ENCODE data around the gene SPAG16.

The SPAG16 gene

DNA sequence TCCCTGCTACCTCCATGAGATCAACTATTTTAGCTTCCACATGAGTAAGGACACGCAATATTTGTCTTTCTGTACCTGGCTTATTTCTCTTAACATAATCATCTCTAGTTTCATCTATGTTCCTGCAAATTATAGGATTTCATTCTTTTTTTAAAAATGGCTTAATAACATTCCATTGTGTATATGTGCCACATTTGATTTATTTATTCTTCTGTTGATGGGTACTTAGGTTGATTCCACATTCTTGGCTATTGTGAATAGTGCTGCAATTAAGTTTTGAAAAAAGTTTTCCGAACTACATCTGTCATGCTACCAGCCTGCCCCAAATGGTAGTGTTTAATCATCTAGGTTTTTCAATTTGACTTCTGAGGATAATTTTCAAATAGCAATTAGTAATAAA lies 36.3 kb downstream of the SPAG16 start:
- TF ChIP-seq SIN3A (IDR thresholded peaks at IDR 0.05; ENCODE audit: borderline replicate concordance, insufficient read depth, low read length): no peak
- TF ChIP-seq, protein P1, sequence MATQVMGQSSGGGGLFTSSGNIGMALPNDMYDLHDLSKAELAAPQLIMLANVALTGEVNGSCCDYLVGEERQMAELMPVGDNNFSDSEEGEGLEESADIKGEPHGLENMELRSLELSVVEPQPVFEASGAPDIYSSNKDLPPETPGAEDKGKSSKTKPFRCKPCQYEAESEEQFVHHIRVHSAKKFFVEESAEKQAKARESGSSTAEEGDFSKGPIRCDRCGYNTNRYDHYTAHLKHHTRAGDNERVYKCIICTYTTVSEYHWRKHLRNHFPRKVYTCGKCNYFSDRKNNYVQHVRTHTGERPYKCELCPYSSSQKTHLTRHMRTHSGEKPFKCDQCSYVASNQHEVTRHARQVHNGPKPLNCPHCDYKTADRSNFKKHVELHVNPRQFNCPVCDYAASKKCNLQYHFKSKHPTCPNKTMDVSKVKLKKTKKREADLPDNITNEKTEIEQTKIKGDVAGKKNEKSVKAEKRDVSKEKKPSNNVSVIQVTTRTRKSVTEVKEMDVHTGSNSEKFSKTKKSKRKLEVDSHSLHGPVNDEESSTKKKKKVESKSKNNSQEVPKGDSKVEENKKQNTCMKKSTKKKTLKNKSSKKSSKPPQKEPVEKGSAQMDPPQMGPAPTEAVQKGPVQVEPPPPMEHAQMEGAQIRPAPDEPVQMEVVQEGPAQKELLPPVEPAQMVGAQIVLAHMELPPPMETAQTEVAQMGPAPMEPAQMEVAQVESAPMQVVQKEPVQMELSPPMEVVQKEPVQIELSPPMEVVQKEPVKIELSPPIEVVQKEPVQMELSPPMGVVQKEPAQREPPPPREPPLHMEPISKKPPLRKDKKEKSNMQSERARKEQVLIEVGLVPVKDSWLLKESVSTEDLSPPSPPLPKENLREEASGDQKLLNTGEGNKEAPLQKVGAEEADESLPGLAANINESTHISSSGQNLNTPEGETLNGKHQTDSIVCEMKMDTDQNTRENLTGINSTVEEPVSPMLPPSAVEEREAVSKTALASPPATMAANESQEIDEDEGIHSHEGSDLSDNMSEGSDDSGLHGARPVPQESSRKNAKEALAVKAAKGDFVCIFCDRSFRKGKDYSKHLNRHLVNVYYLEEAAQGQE (IDR thresholded peaks at IDR 0.05; ENCODE audit: insufficient read depth in 1 of 2, low read depth in 2 of 2, low read length in 2 of 2): no peak
- TF ChIP-seq TAF1 (IDR thresholded peaks at IDR 0.05; ENCODE audit: borderline replicate concordance, insufficient read depth, low read length): no peak
- TF ChIP-seq FOXP2 (optimal IDR thresholded peaks at IDR 0.05; ENCODE audit: borderline replicate concordance, extremely low read depth, extremely low read length, insufficient read depth): no peak
- no peak for TF ChIP-seq POLR2AphosphoS5 (IDR thresholded peaks at IDR 0.05; ENCODE audit: low read depth, low read length)

DNA sequence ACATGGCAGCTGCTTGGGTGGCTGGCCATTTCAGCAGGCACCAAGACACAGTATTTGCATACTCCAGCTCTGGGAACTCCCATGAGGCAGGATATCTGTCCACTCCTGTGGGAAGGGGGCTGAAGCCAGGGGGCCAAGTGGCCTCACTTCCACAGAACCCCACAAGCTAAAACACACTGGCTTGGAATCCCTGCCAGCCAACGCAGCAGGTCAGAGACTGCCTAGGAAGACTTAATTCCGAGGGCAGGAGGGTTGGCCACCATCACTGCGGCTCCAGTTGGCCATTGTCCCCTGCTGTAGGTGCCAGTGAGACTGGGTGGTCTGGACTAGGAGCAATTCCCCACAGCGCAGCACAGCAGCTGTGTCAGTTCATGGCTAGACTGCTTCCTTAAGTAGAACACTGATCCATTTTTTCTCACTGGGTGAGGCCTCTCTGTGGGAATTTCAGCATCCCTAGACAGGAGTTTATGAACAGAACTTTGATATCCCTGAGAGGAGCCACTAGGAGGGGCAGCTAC lies 52.0 kb downstream of the SPAG16 start:
- TF ChIP-seq TAF1 (IDR thresholded peaks at IDR 0.05; ENCODE audit: borderline replicate concordance, insufficient read depth, low read length) (no peak), SIN3A (IDR thresholded peaks at IDR 0.05; ENCODE audit: borderline replicate concordance, insufficient read depth, low read length) (no peak)
- TF ChIP-seq, protein P1 (IDR thresholded peaks at IDR 0.05; ENCODE audit: insufficient read depth in 1 of 2, low read depth in 2 of 2, low read length in 2 of 2): no peak

DNA sequence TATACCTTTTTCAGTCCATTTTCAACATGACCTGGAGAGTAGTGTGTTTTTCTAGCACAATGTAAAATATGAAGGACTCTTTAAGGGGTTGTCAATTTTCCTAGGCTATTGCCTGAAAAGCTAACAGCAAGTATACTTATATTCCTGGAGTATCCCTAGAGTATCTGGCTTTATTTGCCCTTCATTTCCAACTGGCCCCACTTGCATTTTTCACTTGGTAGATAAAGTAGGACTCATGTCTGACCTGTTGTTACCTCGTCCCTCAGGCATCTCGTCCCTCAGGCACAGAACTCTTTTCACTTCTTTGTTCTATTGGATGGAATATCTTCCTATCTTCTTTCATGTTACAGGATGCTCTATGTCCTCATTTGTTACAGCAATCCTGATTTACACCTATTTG lies 69.2 kb downstream of the SPAG16 start:
- TF ChIP-seq SIN3A (IDR thresholded peaks at IDR 0.05; ENCODE audit: borderline replicate concordance, insufficient read depth, low read length): no peak
- TF ChIP-seq, protein P1 (IDR thresholded peaks at IDR 0.05; ENCODE audit: insufficient read depth in 1 of 2, low read depth in 2 of 2, low read length in 2 of 2): no peak
- no peak for TF ChIP-seq FOXP2 (optimal IDR thresholded peaks at IDR 0.05; ENCODE audit: borderline replicate concordance, extremely low read depth, extremely low read length, insufficient read depth)
- TF ChIP-seq TAF1 (IDR thresholded peaks at IDR 0.05; ENCODE audit: borderline replicate concordance, insufficient read depth, low read length): no peak
- no peak for TF ChIP-seq POLR2AphosphoS5 (IDR thresholded peaks at IDR 0.05; ENCODE audit: low read depth, low read length)

DNA sequence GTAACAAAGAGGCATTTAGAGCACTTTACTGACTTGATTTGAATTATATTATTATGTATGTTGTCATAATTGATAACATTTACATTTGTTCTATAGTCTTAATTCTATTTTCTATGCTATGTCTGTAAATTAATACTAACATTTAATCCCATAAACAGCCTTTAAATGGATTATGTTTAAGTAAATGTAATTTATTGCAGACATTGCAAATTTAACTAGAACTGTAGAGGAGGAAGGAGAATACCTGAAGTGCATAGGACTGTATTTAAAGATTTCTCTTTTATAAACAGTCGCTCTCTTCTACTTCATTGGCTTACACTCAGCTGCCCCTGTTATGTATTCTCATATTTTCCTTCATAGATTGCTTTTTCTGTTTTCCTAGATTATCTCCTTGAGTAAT lies 92.4 kb downstream of the SPAG16 start:
- TF ChIP-seq TAF1 (IDR thresholded peaks at IDR 0.05; ENCODE audit: borderline replicate concordance, insufficient read depth, low read length): no peak
- no peak for TF ChIP-seq POLR2AphosphoS5 (IDR thresholded peaks at IDR 0.05; ENCODE audit: low read depth, low read length)

DNA sequence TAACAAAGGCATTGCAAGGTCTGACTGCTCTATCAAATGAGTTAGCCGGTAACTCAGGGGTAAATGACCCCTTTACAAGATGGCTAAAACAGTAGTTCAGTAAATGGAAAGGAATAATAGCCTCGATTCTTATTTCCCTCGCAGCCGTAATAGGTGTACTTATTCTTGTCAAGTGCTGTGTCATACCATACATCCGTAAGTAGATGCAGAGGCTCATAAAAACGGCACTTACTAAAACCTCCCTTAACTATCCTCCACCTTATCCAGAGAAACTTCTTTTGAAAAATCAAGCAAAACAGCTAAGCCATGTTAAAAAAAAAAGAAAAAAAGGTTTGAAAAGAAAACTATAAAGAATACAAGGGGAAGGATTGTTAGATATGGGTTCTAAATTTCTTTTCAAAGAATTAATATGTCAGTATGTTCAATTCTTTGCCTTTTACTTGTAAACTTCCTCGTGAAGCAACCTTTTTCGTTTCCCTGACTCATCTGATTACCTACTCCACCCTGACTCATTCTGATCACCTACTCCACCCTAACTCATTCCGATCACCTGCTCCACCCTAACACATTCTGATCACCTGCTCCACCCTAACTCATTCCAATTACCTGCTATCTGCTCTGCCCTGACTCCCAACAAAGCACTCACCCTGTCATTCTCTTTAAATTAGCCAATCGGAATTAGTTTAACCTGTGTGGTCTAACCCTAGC lies 127.5 kb downstream of the SPAG16 start:
- TF ChIP-seq POLR2AphosphoS5 (IDR thresholded peaks at IDR 0.05; ENCODE audit: low read depth, low read length): no peak
- no peak for TF ChIP-seq FOXP2 (optimal IDR thresholded peaks at IDR 0.05; ENCODE audit: borderline replicate concordance, extremely low read depth, extremely low read length, insufficient read depth)
- no peak for TF ChIP-seq SIN3A (IDR thresholded peaks at IDR 0.05; ENCODE audit: borderline replicate concordance, insufficient read depth, low read length)
- no peak for TF ChIP-seq TAF1 (IDR thresholded peaks at IDR 0.05; ENCODE audit: borderline replicate concordance, insufficient read depth, low read length)
- TF ChIP-seq, protein P1 (IDR thresholded peaks at IDR 0.05; ENCODE audit: insufficient read depth in 1 of 2, low read depth in 2 of 2, low read length in 2 of 2): no peak
